Coronary artery (tissue), 2 donors: Measurements from ENCODE around the gene EML1.
A peak's percentile ranks its signal among the peaks of the same experiment; 100 is the strongest.

Source experiments
- DNase-seq: peaks from one replicate; pipeline ENCODE4 v3.0.0-alpha.2; 2017; ENCODE audit warnings: low spot score
- H3K27ac ChIP-seq, 2 donors: fragments of 200-600 bp; sonication (generic); one replicate each; pipeline ENCODE4 v1.5.1; 2016 to 2019
- H3K4me3 ChIP-seq: fragments of 200-600 bp; sonication (generic); 2 replicates; pipeline ENCODE4 v1.5.1; 2016; ENCODE audit warnings: mild to moderate bottlenecking, moderate library complexity
- CTCF ChIP-seq: fragments of 200-600 bp; sonication (generic); IDR thresholded peaks from one replicate; pipeline ENCODE4 v1.5.1; 2019; ENCODE audit warnings: antibody characterized with exemption

Gene EML1

GRCh38 chr14:99966912-99967311 lies 173.7 kb downstream of the EML1 start:
- Histone ChIP-seq H3K27ac (no peak overlapping the region), H3K4me3 (no peak overlapping the region)
- no peak for TF ChIP-seq CTCF
- no peak for DNase-seq

- no peak for DNase-seq
- Histone ChIP-seq H3K4me3 (no peak overlapping the region), H3K27ac (peak overlapping the region in 1 of 2 donors; percentile 15)
- TF ChIP-seq CTCF: no peak
Measured at GRCh38 chr14:99968191-99968920, 175.1 kb downstream of the EML1 start.

GRCh38 chr14:99968941-99969340 lies 175.7 kb downstream of the EML1 start:
- no peak overlapping the region for H3K4me3 ChIP-seq
- peak overlapping the region in 1 of 2 donors; percentile 15 for H3K27ac ChIP-seq
- TF ChIP-seq CTCF: no peak
- DNase-seq: no peak

- Histone ChIP-seq H3K4me3 (no peak overlapping the region), H3K27ac (no peak overlapping the region)
- TF ChIP-seq CTCF: no peak
- no peak for DNase-seq
Measured at GRCh38 chr14:99969673-99970322, 176.6 kb downstream of the EML1 start.

- Histone ChIP-seq H3K27ac (peak overlapping the region in 1 of 2 donors; percentile 72), H3K4me3 (peak overlapping the region; percentile 80)
- peak; percentile 85 for DNase-seq
- no peak for TF ChIP-seq CTCF
Measured at GRCh38 chr14:99971087-99971940, 178.1 kb downstream of the EML1 start.

GRCh38 chr14:99971941-99972747 lies 178.9 kb downstream of the EML1 start:
- Histone ChIP-seq H3K4me3 (peak overlapping the region; percentile 80), H3K27ac (peak overlapping the region; percentile 53 to 72)
- DNase-seq: no peak
- no peak for TF ChIP-seq CTCF
